Fibroblast of skin of abdomen (primary cell): Measurements from ENCODE around the gene GLIPR2.
"Not testable (repeated sequence)": the region's sequence is repeated elsewhere in the genome, so short reads cannot be mapped to it uniquely, and the experiment has no call there.

Experiments
- DNase-seq: peaks from one replicate; pipeline ENCODE4 v3.0.0-alpha.2; 2013

The GLIPR2 gene

GRCh38 chr9:36144309-36145232 is 8.0 kb downstream of the GLIPR2 start:
- DNase-seq = no peak

GRCh38 chr9:36145970-36146369 is 9.4 kb downstream of the GLIPR2 start:
- no peak for DNase-seq

GRCh38 chr9:36146651-36147050 is 10.1 kb downstream of the GLIPR2 start:
- no peak for DNase-seq

- no peak for DNase-seq
Observed at GRCh38 chr9:36147441-36148175, 11.1 kb downstream of the GLIPR2 start.

GRCh38 chr9:36148311-36149051 is 11.9 kb downstream of the GLIPR2 start:
- peak; percentile 97 for DNase-seq

GRCh38 chr9:36149197-36149596 is 12.7 kb downstream of the GLIPR2 start:
- DNase-seq = peak; percentile 88

GRCh38 chr9:36150574-36151315 is 14.2 kb downstream of the GLIPR2 start:
- DNase-seq = peak; percentile 43

GRCh38 chr9:36151316-36152210 is 15.0 kb downstream of the GLIPR2 start:
- peak; percentile 71 for DNase-seq

GRCh38 chr9:36152741-36153438 is 16.4 kb downstream of the GLIPR2 start:
- no peak for DNase-seq

GRCh38 chr9:36153746-36154145 is 17.2 kb downstream of the GLIPR2 start:
- DNase-seq = no peak

- DNase-seq = peak; percentile 58
Observed at GRCh38 chr9:36154331-36154952, 17.9 kb downstream of the GLIPR2 start.

- DNase-seq = no peak
Observed at GRCh38 chr9:36156116-36156515, 19.6 kb downstream of the GLIPR2 start.

GRCh38 chr9:36158122-36158521 is 21.6 kb downstream of the GLIPR2 start:
- DNase-seq = no peak

- DNase-seq = peak; percentile 67
Observed at GRCh38 chr9:36158917-36159316, 22.4 kb downstream of the GLIPR2 start.

GRCh38 chr9:36159509-36159908 is 23.0 kb downstream of the GLIPR2 start:
- not testable (repeated sequence) for DNase-seq

GRCh38 chr9:36160126-36160525 is 23.6 kb downstream of the GLIPR2 start:
- not testable (repeated sequence) for DNase-seq

GRCh38 chr9:36161187-36161586 is 24.7 kb downstream of the GLIPR2 start:
- DNase-seq = peak; percentile 63

- no peak for DNase-seq
Observed at GRCh38 chr9:36162211-36162738, 25.7 kb downstream of the GLIPR2 start.

- DNase-seq = peak; percentile 97
Observed at GRCh38 chr9:36163049-36163785, 26.7 kb downstream of the GLIPR2 start.
